Measurements from ENCODE around the gene FAM25A.

The FAM25A gene

DNA sequence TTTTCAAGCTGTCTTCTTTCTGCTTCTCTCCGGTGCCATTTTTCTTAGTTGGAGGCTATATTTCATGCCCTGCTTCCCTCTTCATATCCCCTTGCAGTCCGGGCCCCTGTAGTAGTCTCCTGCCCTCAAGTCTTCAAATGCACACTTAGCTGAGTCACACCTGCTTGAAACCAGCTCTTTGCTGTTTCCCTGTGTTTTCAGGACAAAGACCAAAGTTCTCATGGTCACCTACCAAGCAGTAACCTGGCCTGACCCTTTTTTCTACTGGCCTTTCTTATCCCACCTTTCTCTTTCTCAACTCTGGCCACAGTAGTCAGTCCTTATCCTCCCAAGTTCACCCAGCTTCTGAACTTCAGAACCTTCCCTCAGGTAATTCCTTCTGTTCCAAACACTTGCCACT, 46.1 kb downstream of the FAM25A start:
- DNase-seq: no peak

DNA sequence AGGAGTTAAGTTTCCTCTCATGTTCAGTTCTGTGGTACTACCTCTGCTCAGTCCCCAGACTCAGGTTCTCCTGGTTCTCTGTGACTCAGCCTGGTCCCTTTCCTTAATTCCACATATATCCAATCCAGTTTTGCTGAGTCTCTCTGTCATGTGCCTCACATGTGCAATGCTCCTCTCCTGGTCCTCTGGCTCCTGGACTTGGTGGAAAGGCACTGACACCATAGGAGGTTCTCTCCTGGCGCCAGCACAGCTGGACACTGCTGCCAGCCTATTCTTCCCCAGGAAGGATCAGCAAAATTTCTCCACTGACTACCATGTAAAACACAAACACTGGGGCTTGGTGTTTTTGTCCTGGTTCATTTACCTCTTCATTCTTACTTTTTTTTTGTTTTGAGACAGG, 46.8 kb downstream of the FAM25A start:
- no peak for DNase-seq

DNA sequence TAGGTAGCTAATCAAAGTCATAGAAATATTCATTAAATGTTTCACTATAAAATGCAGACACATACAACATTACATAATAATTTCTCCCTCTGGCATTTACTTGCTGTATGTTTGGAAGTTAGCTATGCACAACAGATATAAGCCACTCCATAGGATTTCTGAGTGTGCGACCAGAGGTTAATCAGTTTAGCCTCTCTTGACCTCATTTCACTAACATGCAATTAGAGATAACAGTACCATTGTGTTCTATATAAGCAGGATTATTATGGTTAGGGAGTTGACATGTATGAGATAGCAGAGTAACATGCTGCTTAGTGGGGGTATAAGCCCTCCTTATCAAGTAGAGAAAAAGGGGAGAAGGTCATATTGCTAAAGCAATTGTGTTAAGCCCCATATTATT, 48.2 kb downstream of the FAM25A start:
- no peak for DNase-seq

DNA sequence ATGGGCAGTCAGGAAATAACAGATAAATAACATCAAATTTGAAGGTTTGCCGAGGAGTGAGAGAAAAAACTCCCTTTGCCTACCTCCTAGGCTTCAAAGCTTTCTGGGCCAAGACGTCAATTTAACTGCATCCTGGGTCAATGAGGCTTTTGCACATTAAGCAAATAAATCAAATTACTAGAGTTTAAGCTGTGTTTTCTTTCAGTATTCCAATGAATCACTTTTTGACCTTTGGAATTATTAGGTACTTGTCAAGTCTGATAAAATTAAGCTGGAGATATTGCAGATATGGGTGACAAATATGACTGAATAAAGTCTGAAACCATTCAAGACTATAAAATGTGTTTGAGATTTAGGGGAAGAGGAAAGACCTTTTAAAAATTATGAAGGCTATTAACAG, 52.4 kb downstream of the FAM25A start:
- no peak for DNase-seq

All from CD4-positive, alpha-beta T cell treated with Interleukin-1 beta for 1 hour (primary cell).